IPS DF 6.9 (cell line): ENCODE results near the gene CACNA1E.

ENCODE experiments used
- DNase-seq: peaks from one replicate; pipeline ENCODE4 v3.0.0-alpha.2; 2013; ENCODE audit warnings: low read depth, low spot score
- H3K27ac ChIP-seq: one replicate; pipeline ENCODE4 v1.5.1; 2013; ENCODE audit warnings: low read length, control low read depth
- H3K27me3 ChIP-seq: 2 replicates; pipeline ENCODE4 v1.6.1; 2013; ENCODE audit warnings: mild to moderate bottlenecking, low read length; ENCODE audit not compliant: control insufficient read depth, insufficient read depth
- H3K36me3 ChIP-seq: 2 replicates; pipeline ENCODE4 v1.6.1; 2013; ENCODE audit warnings: low read length; ENCODE audit not compliant: control insufficient read depth, insufficient read depth
- H3K4me1 ChIP-seq: 2 replicates; pipeline ENCODE4 v1.6.1; 2013; ENCODE audit warnings: low read length; ENCODE audit not compliant: control insufficient read depth, insufficient read depth
- H3K4me3 ChIP-seq: 2 replicates; pipeline ENCODE4 v1.5.1; 2013; ENCODE audit warnings: mild to moderate bottlenecking, low read length
- H3K9me3 ChIP-seq: 2 replicates; pipeline ENCODE4 v1.6.1; 2013; ENCODE audit warnings: low read length, inconsistent platforms; ENCODE audit not compliant: control insufficient read depth, insufficient read depth
- WGBS: extraction: QIAGEN DNeasy Blood & Tissue Kit; methylation state at CpG from one replicate; pipeline ENCODE4 v1.1.7; 2013; ENCODE audit warnings: mixed read lengths, missing lambda C conversion rate; ENCODE audit not compliant: insufficient read length, insufficient coverage; 5-methylcytosine and 5-hydroxymethylcytosine counted together

CACNA1E gene

DNA sequence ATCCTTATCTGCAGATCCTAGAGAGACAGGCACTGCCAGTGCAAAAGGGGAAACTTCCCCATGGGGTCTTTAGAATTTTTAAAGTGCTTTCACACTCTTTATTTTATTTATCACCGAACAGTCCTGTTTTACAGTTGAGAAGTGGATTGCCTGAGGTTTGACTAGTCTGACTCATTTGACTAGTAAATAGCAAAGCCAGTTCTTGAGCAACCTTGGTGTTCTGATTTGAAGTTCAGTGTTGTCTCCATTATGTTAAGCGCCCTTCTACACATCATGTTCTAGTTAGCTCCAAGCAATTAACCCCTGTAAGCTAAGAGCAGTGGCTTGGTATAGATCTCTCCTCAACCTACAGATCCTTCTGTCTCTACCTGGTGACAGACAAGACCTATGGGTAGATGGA is 262.9 kb downstream of the CACNA1E start:
- H3K4me3 ChIP-seq = no peak overlapping the region
- no peaks in the 10 kb centered on the region for H3K36me3 ChIP-seq
- no peaks in the 10 kb centered on the region for H3K4me1 ChIP-seq
- no CpG with 5 or more reads among the region's 2 CpGs for WGBS
- H3K9me3 ChIP-seq = no peaks in the 10 kb centered on the region
- H3K27me3 ChIP-seq = no peaks in the 10 kb centered on the region
- no peak for DNase-seq
- no peak overlapping the region for H3K27ac ChIP-seq

DNA sequence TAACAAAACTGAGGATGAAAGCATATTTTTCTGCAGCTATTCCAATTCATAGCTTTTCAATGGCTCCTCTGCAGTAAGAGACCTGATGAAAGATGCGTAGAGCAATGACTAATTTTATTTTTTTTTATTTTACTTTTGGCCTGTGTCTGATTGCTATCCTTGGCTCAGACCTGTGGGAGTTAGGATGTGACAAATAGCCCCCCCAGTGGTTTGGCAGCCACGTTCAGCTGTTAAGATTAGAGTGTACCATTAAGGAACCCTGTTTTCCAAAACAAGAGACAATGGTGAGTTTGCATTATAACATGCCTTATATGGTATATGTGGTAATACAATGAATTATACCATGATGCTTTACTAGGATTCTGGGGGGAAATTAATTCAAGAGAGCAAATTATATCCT is 264.7 kb downstream of the CACNA1E start:
- WGBS = no CpG with 5 or more reads among the region's 2 CpGs
- DNase-seq = no peak
- Histone ChIP-seq H3K27ac (no peak overlapping the region), H3K36me3 (no peaks in the 10 kb centered on the region), H3K4me3 (no peak overlapping the region), H3K4me1 (no peaks in the 10 kb centered on the region), H3K9me3 (no peaks in the 10 kb centered on the region), H3K27me3 (no peaks in the 10 kb centered on the region)

DNA sequence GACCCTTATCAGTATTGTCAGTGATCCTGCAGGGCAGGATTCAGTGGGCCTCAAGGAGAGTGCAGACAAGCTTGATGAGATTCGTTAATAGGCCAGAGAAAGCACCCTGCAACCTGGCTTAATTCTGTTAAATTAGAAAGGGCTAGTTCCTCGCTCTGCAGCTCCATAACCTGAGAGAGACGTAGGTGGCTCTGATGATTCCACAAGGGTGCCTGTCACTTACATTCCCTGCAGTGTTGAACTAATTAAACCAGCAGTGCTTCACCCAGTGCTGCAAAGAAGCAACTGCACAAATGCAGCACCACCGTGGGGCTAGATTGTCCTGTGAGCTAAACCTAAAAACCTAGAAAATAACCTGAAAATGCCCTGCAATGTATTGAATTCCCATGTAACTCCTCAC is 270.8 kb downstream of the CACNA1E start:
- H3K9me3 ChIP-seq = no peaks in the 10 kb centered on the region
- no peak overlapping the region for H3K4me3 ChIP-seq
- H3K4me1 ChIP-seq = no peaks in the 10 kb centered on the region
- no peaks in the 10 kb centered on the region for H3K27me3 ChIP-seq
- DNase-seq = no peak
- WGBS = no CpG with 5 or more reads among the region's 4 CpGs
- no peaks in the 10 kb centered on the region for H3K36me3 ChIP-seq
- H3K27ac ChIP-seq = no peak overlapping the region

DNA sequence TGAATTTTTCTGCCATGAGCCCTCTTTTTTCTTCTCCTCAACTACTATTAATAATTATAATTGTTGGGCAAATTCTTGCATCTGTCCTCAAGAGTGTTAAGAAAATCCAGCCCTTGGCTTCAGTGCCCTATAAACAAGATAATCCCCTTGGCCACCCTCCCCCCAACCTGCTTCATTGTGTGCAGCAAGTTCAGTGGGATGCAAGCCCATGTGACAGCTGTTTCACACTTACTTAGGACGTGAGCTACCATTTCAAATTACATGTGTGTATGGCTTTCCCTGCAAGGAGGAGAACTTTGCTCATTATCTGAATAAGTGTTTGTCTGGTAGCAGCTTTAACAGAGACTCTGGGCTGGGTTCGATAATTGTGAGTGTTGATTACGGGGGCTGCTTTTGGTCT is 276.2 kb downstream of the CACNA1E start:
- H3K36me3 ChIP-seq = no peaks in the 10 kb centered on the region
- no peaks in the 10 kb centered on the region for H3K27me3 ChIP-seq
- no peak overlapping the region for H3K4me3 ChIP-seq
- no peak for DNase-seq
- H3K4me1 ChIP-seq = no peaks in the 10 kb centered on the region; the same call in 1 of the 2 replicates
- H3K27ac ChIP-seq = no peak overlapping the region
- no peaks in the 10 kb centered on the region for H3K9me3 ChIP-seq
- WGBS = no CpG with 5 or more reads among the region's 3 CpGs

DNA sequence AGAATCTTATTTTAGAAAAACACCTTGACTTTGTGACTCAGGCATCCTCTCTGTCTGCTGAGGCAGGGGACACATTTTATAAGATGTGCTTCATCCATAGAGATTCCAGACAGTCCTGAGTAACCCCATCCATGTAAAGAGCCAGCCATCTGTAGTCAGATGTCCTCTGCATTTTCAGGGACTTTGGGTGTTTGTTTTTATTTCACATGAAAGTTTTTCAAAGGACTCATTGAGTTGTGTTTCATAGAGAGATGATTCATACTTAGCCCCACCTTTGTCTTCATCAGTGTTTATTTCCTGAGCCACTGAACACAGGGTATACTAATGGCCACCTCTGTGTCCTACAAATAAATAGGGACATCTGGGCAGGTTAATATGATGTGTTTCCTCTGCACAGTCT is 280.4 kb downstream of the CACNA1E start:
- H3K4me1 ChIP-seq = no peaks in the 10 kb centered on the region; the same call in 1 of the 2 replicates
- no peaks in the 10 kb centered on the region for H3K27me3 ChIP-seq
- H3K9me3 ChIP-seq = no peaks in the 10 kb centered on the region
- no peak for DNase-seq
- H3K36me3 ChIP-seq = no peaks in the 10 kb centered on the region
- no peak overlapping the region for H3K4me3 ChIP-seq
- no peak overlapping the region for H3K27ac ChIP-seq

DNA sequence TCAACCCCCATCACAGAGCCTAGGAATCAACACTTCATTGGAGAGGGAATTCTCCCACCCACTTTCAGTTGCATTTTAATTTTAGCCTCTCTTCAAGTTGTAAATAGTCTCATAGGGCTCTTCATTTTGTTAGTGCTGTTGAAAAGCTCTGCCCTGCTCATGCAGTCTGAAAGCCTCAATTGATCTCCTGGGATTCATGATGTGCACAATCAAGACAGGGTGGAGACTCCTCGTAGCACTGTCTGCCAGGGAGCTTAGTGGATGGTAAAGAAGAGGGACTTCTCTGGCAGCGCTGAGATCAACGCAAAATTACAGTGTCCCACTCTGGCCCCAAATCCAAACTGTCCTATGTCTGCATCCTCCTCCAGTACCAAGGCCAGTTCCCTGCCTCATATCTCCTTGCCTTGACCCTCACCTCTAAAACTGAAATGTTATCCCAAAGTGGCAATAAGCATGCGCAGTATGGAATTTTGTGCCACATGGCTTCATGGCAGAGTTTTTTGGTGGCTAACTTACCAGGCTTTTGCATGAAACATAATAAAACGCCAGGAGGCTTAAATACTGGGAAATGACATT is 282.2 kb downstream of the CACNA1E start:
- no peaks in the 10 kb centered on the region for H3K27me3 ChIP-seq
- no peak overlapping the region for H3K4me3 ChIP-seq
- no peak for DNase-seq
- WGBS = no CpG with 5 or more reads among the region's 5 CpGs
- H3K9me3 ChIP-seq = no peaks in the 10 kb centered on the region
- no peak overlapping the region for H3K27ac ChIP-seq
- H3K4me1 ChIP-seq = no peaks in the 10 kb centered on the region
- no peaks in the 10 kb centered on the region for H3K36me3 ChIP-seq

DNA sequence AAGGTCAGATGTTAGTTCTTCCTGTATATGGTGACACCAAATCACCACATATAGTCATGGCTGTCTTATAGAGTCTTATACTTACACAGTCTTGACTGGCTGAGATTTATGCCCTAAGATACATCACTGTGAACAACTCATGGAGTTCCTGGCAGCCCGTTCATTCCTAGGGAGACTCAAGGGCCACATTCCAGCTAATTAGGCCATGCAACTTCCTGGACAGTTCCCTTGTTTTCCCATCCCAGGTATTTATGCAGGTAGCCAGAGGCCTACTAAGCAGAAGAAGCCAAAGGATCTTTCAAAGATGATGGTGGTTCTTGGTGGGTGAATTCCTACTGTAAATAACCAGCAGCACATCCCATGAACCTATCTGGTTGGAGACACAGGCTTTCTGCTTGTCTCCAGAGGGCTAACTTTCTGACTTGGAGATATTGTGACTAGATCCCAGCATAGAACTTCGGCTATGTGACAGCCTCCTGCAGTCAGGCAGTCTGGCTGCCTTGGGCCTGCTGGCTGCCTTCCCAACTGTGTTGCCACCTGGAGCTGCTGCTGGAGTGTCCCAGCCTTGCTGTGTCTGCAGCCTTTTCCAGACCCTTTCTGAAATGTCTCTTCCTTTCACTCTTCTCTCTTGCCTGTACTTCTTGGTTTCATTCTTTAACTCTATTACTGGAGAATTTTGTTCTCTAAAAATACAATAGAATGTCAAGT is 283.8 kb downstream of the CACNA1E start:
- DNase-seq = no peak
- Histone ChIP-seq H3K9me3 (no peaks in the 10 kb centered on the region), H3K27me3 (no peaks in the 10 kb centered on the region), H3K4me3 (no peak overlapping the region), H3K4me1 (no peaks in the 10 kb centered on the region), H3K27ac (no peak overlapping the region), H3K36me3 (no peaks in the 10 kb centered on the region)
- WGBS = no CpG with 5 or more reads among the region's 2 CpGs

DNA sequence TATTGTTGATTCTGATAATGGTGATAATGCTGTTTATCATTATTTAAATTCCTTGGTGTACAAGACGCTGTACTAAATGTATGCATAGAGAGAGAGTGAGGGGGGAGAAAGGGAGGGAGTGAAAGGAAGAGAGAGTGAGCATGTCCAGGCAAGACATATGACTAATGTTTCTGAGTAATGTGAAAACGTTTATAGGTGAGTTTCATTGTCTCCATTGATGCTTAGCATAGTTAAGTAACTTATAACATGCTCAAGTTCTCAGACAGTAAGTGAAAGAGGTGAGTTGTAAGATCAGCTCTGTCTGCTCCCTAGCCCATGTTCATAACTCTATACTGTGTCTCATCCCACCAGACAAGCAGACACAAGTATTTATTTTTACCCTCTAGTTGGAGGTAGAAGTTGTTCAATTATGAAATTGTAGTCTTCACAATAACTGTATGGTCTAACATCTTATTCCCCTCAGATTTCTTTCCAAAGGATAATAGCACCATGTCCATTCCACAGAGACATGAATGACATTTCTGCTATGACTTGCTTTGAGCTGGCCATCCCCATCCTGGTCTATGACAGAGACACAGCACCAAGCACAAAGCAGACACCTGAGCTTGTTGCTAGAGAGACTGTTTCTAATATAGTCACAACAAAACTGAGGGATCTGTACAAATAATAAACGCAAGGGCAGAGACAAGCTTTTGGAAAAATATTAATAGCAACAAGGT is 285.1 kb downstream of the CACNA1E start:
- no peaks in the 10 kb centered on the region for H3K4me1 ChIP-seq
- WGBS = no CpG with 5 or more reads among the region's 3 CpGs
- no peak overlapping the region for H3K27ac ChIP-seq
- H3K9me3 ChIP-seq = no peaks in the 10 kb centered on the region
- H3K27me3 ChIP-seq = no peaks in the 10 kb centered on the region
- no peak for DNase-seq
- no peaks in the 10 kb centered on the region for H3K36me3 ChIP-seq
- no peak overlapping the region for H3K4me3 ChIP-seq

DNA sequence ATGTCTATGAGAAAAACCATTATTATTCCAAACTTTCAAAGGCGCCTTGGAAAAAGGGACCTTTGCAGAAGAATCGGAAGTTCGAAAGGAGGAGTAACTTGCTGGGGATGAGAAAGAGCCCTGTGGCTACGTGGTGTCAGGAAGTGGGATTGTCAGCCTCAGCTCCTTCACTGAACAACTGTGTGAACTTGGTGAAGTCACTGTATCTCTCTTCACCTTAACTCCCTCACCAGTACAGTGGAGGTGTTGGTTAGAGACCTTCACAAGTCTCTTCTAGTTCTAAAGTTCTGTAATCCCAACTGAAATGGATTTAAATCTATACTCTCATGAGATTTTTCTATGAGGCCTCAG is 285.6 kb downstream of the CACNA1E start:
- DNase-seq = no peak
- Histone ChIP-seq H3K4me3 (no peak overlapping the region), H3K27me3 (no peaks in the 10 kb centered on the region), H3K36me3 (no peaks in the 10 kb centered on the region), H3K4me1 (no peaks in the 10 kb centered on the region), H3K27ac (no peak overlapping the region), H3K9me3 (no peaks in the 10 kb centered on the region)
- WGBS = no CpG with 5 or more reads among the region's 4 CpGs

DNA sequence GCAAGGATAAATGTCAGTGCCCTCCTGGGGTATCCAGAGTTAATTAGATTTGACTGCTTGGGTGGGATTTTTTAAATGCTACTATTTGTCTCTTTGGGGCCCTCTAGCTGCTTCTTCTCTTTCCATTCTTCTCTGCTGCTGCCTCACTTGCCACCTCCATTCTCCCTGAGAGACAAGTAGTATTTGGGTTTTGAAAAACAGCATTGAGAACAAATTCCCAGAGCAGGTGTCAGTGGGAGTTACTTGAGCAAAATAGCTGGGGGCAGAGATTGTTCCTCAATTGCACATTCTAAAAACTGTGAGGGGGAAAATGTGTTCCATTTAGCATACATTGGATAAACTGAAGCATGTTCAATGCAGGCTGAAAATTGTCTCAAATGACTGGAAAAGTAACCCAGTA is 286.5 kb downstream of the CACNA1E start:
- DNase-seq = no peak
- no peaks in the 10 kb centered on the region for H3K4me1 ChIP-seq
- no peak overlapping the region for H3K4me3 ChIP-seq

DNA sequence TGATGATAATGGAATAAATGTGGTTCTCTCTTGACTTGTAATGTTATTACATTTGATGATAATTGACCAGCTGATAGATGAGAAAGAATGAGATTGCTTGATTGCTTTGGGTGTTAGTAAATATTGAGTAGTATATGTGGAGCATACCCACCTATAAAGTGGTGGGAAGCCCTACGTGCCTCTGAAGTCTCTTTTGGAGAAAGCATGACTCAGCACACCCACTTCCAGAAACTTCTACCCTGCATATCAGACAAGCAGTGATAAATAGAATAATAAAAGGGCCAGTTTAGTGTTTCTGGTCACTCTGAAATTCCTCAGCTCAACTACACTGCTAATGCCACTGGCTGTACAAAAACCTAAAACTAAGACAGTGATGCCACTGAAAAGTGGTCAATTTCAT is 289.4 kb downstream of the CACNA1E start:
- DNase-seq = no peak
- no peaks in the 10 kb centered on the region for H3K27me3 ChIP-seq
- no CpG with 5 or more reads among the region's 1 CpG for WGBS

More for the DNA sequence above, 286.5 kb downstream of the CACNA1E start:
- Histone ChIP-seq H3K36me3 (no peaks in the 10 kb centered on the region), H3K27ac (no peak overlapping the region), H3K9me3 (no peaks in the 10 kb centered on the region), H3K27me3 (no peaks in the 10 kb centered on the region)

More for the DNA sequence above, 289.4 kb downstream of the CACNA1E start:
- no peaks in the 10 kb centered on the region for H3K36me3 ChIP-seq
- no peak overlapping the region for H3K4me3 ChIP-seq
- no peaks in the 10 kb centered on the region for H3K4me1 ChIP-seq
- no peaks in the 10 kb centered on the region for H3K9me3 ChIP-seq
- H3K27ac ChIP-seq = no peak overlapping the region
